Measurements from ENCODE around the gene F8. TPM values are rescaled to one million over a fixed set of nuclear protein-coding genes. Genes with fewer than 3 reads are reported as not detected.
"Not testable (repeated sequence)": the region's sequence is repeated elsewhere in the genome, so short reads cannot be mapped to it uniquely, and the experiment has no call there.

The F8 gene
- total and polyA plus RNA-seq, 2 experiments from 2014 or later, result 4.5 to 7.5 TPM

DNA sequence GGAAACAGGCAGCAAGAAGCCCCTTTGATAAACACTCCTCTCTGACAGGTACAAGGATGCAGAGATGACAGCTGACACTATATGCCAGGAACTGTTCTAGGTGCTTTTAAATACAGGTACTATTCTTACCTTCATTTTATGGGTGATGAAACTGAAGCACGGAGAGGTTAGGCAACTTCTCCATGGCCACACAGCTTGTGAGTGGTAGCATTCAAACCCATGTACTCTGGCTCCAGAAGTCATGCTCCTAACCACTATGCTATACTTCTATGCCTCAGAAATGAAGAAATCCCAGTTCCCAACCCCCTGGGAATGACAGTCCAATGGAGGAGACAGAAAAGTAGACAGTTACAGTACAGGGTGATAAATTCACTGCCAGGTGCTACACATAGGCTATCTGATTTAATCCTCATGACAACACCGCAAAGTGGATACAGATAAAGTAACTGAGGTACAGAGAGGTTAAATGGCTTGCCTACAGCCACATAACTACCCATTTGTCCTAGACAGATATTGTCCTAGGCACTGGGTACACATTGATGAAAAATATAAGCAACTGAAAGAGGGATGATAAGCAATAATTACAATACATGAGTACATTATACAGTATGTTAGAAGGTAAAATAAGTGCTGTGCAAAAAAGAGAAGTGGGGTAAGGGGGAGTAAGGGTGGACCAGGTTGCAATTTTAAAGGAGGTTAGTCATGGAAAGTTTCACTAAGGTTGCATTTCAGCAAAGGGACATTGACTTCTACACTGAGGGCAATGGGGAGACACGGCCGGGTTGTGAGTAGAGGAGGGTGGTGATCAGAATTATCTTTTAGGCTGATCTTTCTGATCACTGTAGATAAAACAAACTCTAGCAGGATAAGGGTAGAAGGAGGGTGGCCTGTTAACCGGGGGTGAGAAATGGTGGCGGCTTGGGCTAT is 1.6 kb upstream of the F8 start:
- Histone ChIP-seq H3K27me3 (no peaks in the 10 kb centered on the region), H3K4me1 (ENCODE audit: low read depth) (peaks cover 9% of the 10 kb centered on the region), H3K36me3 (no peaks in the 10 kb centered on the region), H3K4me3 (no peak overlapping the region), H3K9me3 (ENCODE audit: low read depth) (no peaks in the 10 kb centered on the region), H3K27ac (no peak overlapping the region)
- DNase-seq (ENCODE audit: low read depth in 1 of 2, low spot score in 1 of 2), result no peak
- TF ChIP-seq, protein P1, sequence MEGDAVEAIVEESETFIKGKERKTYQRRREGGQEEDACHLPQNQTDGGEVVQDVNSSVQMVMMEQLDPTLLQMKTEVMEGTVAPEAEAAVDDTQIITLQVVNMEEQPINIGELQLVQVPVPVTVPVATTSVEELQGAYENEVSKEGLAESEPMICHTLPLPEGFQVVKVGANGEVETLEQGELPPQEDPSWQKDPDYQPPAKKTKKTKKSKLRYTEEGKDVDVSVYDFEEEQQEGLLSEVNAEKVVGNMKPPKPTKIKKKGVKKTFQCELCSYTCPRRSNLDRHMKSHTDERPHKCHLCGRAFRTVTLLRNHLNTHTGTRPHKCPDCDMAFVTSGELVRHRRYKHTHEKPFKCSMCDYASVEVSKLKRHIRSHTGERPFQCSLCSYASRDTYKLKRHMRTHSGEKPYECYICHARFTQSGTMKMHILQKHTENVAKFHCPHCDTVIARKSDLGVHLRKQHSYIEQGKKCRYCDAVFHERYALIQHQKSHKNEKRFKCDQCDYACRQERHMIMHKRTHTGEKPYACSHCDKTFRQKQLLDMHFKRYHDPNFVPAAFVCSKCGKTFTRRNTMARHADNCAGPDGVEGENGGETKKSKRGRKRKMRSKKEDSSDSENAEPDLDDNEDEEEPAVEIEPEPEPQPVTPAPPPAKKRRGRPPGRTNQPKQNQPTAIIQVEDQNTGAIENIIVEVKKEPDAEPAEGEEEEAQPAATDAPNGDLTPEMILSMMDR (IDR thresholded peaks at IDR 0.05; ENCODE audit: low read depth, low read length), result no peak

DNA sequence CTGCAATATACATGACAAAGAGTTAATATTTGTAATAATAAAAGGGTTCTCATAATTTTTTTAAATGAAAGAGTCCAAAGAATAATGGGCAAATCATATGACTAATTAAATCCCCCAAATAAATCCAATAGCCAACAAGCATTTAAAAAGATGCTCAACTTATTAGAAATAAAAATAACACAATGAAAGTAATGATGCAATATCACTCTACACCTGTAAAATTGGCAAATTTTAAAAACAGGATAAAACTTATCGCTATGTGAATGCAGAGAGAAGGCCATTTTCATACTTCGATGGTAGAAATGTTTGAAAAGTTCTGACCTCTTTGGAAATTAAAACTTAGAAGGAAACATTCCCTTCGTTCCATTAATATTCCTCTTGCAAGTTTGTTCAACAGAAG is 1.9 kb downstream of the F8 start:
- no peak overlapping the region for H3K27ac ChIP-seq
- no peaks in the 10 kb centered on the region for H3K36me3 ChIP-seq
- no peaks in the 10 kb centered on the region for H3K27me3 ChIP-seq
- TF ChIP-seq, protein P1 (IDR thresholded peaks at IDR 0.05; ENCODE audit: low read depth, low read length), result no peak
- H3K4me3 ChIP-seq, result no peak overlapping the region
- H3K4me1 ChIP-seq (ENCODE audit: low read depth), result no peaks in the 10 kb centered on the region
- DNase-seq (ENCODE audit: low read depth in 1 of 2, low spot score in 1 of 2), result no peak
- H3K9me3 ChIP-seq (ENCODE audit: low read depth), result no peaks in the 10 kb centered on the region

DNA sequence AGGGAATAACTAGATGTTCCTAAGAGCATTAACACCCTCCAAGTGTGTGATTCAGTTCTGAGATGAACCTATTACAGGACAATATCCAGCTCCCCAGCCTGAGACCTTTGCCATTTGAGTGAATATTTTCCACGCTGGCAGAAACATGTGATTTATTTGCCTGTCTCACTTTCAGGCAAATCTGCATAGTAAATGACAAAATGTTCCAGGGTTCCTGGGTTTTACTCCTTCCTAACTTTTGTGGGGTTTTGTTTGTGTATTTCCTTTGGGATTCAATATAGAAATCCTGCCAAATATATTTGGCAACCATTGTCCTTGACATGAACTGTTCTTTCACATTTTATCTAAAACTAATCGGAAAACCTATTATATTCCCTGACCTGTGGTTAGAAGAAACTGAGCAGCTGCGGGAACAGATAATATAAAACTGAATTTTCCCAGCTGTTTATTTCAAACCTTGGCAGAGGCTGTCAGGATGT is 12.5 kb downstream of the F8 start:
- H3K4me1 ChIP-seq (ENCODE audit: low read depth), result peaks cover 4% of the 10 kb centered on the region
- TF ChIP-seq, protein P1 (IDR thresholded peaks at IDR 0.05; ENCODE audit: low read depth, low read length), result no peak
- no peaks in the 10 kb centered on the region for H3K36me3 ChIP-seq
- peak in 1 of 2 donors; percentile 75 for DNase-seq (ENCODE audit: low read depth in 1 of 2, low spot score in 1 of 2)
- no peak overlapping the region for H3K27ac ChIP-seq
- no peaks in the 10 kb centered on the region for H3K27me3 ChIP-seq
- H3K4me3 ChIP-seq, result no peak overlapping the region
- H3K9me3 ChIP-seq (ENCODE audit: low read depth), result no peaks in the 10 kb centered on the region

DNA sequence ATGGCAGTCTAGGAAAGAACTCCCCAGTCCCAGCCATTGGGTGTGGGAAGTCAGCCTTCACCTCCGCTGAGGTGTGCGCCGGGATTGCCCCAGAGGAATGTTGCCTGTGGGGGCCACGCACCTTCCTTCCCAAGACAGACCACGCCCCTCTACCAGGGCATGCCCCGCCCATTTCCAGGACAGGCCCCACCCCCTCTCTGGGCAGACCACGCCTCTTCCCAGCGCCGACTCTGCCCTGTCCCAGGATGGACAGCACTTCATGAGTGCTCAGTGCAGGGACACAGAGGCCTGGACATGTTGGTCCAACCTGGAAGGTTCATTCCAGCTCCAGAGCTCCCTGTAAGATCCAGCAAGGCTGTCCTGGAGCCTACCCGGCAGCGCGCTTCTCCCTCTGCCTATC is 13.9 kb downstream of the F8 start:
- not testable (repeated sequence) for H3K27ac ChIP-seq; H3K4me1 ChIP-seq (ENCODE audit: low read depth); H3K9me3 ChIP-seq (ENCODE audit: low read depth); H3K36me3 ChIP-seq; H3K4me3 ChIP-seq; H3K27me3 ChIP-seq; DNase-seq (ENCODE audit: low read depth in 1 of 2, low spot score in 1 of 2)

DNA sequence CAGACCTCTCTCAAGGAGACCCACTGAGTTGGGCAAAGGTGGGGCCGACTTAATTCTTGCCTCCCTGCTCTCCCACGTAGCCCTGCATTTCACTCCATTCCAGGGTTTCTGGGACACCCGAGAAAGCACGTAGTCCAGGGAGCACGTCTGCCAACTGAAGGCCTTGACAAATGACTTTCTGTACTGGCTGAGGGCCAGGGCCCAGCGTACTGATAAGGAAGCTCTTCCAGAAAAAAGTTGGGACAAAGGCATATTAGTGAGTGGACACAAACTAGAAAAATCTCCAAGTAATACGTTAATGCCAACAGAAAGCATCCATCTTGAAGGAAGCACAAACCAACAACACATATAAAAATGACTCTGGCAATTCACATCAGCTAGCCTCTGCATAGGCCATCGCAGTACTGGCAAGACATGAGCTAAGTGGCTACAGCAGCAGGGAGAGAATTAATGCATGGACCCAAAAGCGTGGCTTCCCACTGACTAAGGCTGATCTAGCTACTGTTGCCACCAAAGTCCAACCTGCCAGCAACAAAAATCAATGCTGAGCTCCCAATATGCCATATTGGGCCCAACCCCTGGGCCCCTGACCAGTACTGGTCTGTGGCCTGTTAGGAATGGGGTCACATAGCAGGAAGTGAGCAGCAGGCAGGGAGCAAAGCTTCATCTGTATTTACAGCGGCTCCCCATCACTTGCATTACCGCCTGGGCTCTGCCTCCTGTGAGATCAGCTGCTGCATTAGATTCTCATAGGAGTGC is 15.4 kb downstream of the F8 start:
- H3K27me3 ChIP-seq; H3K4me3 ChIP-seq; DNase-seq (ENCODE audit: low read depth in 1 of 2, low spot score in 1 of 2); H3K9me3 ChIP-seq (ENCODE audit: low read depth); H3K36me3 ChIP-seq; H3K4me1 ChIP-seq (ENCODE audit: low read depth): not testable (repeated sequence)
- H3K27ac ChIP-seq, result peak overlapping the region; percentile 57

DNA sequence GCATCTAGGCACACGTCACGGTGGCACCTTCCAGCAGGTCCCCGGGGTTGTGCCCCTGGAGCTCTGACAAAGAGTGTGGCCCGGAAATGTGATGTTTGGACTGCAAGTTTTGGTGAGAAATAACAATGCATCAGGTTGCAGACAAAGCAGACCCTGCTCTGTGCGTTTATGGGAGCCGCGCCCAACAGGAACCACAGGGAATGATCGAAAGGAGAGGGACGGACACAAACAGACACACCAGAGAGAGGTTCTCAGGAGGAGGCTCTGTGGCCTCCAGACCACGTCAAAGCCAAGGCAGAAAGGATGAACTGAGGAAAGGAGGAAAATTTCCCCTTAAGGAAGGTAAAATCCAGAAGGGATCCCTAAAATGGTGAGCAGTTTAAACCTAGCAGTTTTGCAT is 16.1 kb downstream of the F8 start:
- H3K9me3 ChIP-seq (ENCODE audit: low read depth); H3K4me1 ChIP-seq (ENCODE audit: low read depth); H3K4me3 ChIP-seq; H3K27ac ChIP-seq; DNase-seq (ENCODE audit: low read depth in 1 of 2, low spot score in 1 of 2); H3K27me3 ChIP-seq; H3K36me3 ChIP-seq: not testable (repeated sequence)

DNA sequence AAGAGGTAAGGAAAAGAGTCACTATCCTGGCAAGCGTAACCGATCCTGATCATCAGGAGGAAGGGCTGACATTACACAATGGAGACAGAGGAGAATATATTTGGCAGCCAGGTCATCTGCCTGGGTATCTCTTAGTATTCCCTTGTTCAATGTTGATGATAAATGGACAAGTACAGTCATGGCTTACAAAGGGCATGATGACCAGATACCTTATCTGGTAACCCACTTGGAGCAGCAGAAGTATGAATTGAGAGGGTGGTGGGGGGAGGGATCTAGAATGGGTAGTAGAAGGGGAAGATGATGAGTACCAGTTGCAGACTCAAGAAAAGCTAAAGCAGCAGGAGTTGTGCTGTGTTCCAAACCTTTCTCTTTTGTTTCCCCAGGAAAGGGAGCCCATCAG is 17.3 kb downstream of the F8 start:
- H3K9me3 ChIP-seq (ENCODE audit: low read depth), result no peaks in the 10 kb centered on the region
- peaks cover 4% of the 10 kb centered on the region for H3K4me1 ChIP-seq (ENCODE audit: low read depth)
- H3K36me3 ChIP-seq, result no peaks in the 10 kb centered on the region
- H3K27me3 ChIP-seq, result no peaks in the 10 kb centered on the region
- H3K4me3 ChIP-seq, result no peak overlapping the region
- no peak for DNase-seq (ENCODE audit: low read depth in 1 of 2, low spot score in 1 of 2)
- H3K27ac ChIP-seq, result no peak overlapping the region
- TF ChIP-seq, protein P1 (IDR thresholded peaks at IDR 0.05; ENCODE audit: low read depth, low read length), result no peak

Data from cardiac muscle cell (in vitro differentiated cells and primary cell).